ENCODE measurements around the gene COX19.
A peak's percentile ranks its signal among the peaks of the same experiment; 100 is the strongest.

COX19 gene

DNA sequence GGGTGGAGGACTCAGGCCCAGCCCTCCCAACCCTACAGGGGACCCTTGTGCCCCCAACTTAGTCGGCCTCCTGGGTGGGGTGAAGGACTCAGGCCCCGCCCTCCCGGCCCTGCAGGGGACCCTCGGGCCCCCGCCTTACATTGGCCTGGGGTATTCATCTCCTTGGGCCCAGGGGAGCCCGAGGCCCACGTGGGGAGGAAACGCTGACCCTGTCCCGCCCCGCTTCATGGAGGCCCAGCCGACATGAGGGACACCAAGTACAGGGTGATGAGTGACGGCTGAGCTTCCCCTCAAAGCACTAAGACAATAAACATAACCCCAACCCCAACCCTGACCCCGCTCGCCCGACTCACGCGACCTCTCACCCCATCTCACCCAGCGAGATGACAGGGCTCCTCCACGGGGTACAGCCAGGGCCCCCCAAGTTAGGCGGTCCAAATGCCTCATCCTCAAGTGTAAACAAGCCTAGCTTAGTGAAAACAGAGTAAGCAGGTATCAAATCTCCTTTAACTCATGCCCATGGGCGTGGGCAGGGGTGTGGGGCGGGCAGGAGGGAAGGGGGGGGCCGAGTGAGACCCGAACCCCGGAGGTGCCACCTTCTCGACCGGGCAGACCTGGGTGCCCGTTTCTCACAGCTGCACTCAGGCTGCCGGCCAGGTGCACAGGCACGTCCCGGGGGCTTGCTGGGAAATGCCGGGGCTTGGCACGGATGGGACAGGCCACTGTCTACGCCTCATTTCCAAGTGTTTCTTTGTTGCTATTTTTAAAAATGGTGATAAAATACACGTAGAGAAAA is 15.8 kb upstream of the COX19 start:
- no peak for DNase-seq

DNA sequence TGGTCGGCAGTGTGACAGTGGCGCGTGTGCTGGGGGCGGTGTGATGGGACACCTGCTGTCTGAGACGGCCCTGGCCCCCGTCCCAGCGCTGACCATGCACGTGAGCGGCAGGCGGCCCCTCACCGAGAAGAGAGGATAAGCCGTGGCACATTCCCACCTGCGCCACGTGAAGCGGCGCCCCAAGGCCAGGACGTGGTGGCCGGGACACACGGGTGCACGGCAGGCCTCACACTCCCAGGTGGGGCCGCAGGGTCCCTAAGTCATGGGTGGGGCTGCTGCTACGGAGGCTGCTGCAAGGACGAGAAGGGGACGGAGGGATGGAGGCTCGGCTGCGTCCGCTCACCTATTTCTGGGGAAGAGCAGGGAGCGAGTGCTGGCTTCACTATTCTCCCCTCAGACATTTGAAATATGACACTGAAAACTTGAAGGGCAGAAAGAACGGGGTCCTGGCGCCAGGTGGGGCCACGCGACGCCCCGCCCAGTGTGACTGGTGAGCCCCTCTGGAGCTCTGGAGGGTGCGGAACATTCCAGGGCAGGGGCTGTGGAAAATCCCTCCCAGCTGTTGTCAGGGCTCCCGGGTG is 15.1 kb upstream of the COX19 start:
- DNase-seq: no peak

DNA sequence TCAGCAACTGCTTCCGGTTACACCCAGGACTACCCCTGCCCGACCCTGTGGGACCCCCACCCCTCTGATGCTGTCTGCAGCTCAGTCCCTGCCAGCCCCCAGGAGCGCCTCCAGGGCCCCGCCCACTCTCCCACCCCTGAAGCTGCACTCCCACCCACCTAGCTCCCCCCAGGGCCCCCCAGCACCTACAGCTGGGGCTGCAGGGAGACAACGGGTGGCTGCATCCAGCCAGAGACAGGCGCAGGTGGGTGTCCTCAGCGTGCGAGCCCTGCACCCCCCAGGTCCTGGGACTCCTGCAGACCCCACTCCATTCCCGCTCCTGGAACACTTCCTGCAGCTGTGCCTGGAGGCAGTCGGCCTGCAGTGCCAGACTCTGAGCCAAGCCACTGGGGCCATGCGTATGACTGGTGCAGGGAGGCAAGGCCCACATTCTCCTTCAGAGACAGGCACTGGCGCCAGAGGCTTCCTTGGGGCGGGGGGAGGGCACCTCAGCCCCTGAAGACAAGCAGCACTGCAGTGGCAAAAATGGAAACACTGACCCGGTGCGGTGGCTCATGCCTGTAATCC is 13.7 kb upstream of the COX19 start:
- DNase-seq: no peak

DNA sequence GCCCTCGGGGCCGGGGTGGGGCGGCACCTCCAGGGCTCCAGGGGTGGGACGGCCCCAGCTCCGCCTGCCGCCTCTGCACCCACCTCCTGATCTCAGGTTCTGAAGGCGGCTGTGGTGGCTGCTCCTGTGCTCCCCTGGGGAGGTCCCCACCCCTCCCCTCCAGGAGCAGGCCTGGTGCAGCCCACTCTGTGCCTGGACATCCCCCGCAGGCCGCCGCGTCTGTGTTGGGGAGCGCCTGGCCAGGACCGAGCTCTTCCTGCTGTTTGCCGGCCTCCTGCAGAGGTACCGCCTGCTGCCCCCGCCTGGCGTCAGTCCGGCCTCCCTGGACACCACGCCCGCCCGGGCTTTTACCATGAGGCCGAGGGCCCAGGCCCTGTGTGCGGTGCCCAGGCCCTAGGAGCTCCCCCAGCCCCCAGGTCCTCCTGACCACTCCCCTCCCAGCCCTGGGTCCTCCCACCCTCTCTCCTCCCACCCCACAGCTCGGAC is 13.1 kb upstream of the COX19 start:
- no peak for DNase-seq

DNA sequence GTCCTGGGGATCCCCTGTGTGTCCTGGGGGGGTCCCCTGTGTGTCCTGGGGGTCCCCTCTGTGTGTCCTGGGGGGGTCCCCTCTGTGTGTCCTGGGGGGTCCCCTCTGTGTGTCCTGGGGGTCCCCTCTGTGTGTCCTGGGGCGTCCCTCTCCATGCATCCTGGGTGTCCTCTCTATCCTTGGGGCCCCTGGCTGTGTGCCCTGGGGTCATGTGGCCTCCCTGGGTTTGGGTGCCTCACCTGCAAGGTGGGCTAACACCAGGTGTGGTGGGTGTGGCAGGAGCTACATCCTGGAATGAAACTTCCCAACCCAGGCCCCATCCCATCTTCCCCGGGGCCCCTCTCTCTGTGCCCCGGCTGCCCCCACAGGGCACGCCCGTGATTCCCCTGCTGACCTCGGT is 12.6 kb upstream of the COX19 start:
- DNase-seq: no peak

DNA sequence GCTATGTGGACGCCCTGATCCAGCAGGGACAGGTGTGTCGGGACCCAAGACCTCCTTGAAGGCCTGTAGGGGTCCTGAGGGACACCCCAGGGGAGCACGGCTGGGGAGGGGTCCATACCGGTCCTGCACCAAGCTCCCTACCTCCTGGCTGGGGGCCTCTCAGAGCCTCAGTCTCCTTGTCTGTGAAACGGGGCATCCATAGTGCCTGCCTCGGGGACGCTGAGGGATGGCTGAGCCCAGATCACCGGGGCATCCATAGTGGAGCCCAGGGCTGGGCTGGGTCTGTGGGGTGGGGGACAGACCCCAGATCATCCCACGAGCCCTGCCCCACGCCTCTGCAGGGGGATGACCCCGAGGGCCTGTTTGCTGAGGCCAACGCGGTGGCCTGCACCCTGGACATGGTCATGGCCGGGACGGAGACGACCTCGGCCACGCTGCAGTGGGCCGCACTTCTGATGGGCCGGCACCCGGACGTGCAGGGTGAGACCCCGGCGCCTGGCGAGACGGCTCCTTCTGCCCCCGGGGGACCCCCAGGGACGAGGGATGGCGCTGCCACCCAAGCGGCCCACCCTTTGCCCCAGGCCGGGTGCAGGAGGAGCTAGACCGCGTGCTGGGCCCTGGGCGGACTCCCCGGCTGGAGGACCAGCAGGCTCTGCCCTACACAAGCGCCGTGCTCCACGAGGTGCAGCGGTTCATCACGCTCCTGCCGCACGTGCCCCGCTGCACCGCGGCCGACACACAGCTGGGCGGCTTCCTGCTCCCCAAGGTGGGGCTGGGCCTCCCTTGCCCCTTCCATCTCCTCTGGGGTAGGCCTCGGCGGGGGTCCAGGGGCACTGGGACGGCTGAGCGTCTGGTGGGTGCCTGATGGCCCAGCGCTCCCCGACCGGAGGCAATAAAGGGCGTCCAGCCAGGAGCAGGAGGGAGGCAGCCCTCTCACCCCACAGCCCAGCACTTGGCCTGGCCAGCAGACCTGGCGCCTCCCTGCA is 11.7 kb upstream of the COX19 start:
- no peak for DNase-seq

DNA sequence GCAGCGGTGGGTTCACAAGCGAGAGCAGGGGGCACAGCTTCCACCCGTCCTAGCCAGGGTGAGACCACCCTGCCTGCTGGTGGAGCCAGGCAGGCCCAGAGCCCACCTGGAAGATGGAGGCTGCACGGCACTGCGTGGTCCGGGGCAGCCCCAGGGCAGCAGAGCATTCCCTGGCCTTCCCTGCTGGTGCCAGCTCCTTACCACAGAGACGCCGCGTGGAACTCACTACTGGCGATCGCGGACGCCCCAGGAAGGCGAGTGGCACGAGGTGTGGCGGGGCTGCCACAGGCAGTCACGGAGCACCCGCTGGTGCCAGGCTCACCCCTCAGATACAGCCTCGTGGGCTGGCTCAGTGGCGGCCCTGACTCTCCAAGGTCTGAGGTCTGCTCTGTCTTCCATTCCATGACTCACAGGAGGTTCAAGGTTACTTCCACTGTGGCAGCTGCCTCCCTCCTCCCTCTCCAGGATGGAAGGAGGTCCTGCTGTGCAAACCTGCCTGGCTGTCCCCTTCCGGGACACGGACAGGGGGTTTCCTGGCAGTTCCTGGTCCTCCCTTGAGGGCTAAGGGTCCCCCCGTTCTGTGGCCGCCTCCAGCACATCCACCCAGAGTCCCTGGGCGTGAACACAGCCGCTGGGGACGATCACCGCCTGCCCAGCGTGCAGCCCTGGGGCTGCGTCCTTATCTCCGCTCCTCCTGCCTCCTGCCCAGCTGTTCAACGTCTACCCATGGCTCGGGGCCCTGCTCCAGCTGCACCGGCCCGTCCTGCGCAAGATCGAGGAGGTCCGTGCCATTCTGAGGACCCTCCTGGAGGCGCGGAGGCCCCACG is 10.8 kb upstream of the COX19 start:
- peak; percentile 17 for DNase-seq

DNA sequence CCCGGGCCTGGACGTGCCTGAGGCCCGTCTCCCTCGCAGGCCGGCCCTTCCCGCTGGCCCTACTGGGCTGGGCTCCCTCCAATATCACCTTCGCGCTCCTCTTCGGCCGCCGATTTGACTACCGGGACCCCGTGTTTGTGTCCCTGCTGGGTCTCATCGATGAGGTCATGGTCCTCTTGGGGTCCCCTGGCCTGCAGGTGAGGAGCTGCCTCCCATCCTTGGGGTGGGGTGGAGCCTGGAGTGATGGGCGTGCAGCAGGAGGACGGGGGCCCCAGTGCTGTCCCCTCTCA is 9.7 kb upstream of the COX19 start:
- no peak for DNase-seq

DNA sequence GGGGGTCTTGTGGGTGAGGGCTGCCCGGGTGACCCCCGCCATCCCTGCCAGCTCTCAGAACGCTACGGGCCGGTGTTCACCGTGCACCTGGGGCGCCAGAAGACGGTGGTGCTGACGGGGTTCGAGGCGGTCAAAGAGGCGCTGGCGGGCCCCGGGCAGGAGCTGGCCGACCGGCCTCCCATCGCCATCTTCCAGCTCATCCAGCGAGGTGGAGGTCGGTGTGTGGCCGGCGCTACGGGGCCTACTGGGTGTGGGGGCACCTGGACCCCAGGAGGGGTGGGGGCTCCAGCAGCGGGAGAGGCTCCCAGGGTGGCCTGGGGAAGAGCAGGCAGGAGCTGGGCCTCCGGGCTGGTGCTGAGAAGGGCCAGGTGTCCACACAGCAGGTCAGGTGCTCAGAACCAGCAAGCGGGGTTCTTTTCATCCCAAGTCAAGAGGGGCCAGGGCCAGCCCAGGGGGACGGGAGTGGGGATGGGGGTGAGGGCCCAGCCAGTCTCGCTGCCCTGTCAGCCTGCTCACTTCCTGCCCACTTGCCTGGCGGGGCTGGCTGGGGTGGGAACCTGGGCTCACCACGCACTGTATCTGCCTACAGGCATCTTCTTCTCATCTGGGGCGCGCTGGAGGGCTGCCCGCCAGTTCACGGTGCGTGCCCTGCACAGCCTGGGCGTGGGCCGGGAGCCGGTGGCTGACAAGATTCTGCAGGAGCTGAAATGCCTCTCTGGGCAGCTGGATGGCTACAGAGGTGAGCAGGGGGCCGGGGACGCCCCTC is 9.2 kb upstream of the COX19 start:
- no peak for DNase-seq

DNA sequence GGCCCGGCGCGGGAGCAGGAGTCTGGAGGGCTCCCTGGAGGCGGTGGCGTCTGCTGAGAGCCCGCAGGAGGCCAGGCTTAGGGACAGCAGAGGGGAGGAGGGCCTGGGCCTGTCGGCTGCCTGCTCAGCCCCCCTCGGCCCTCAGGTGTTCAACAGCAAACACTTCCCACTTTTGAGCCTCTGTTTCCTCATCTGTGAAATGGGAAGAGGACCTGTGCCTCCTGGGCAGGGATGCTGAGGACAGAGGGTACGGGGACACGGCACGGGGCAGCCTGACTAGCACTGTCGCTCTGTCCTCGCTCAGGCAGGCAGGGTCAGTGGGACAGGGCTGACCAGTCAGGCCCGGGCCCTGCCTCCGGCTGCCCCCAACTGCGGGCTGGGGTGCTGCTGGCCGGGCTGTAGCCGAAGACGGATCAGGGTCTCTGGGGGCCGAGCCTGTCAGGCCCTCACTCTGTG is 8.3 kb upstream of the COX19 start:
- no peak for DNase-seq

DNA sequence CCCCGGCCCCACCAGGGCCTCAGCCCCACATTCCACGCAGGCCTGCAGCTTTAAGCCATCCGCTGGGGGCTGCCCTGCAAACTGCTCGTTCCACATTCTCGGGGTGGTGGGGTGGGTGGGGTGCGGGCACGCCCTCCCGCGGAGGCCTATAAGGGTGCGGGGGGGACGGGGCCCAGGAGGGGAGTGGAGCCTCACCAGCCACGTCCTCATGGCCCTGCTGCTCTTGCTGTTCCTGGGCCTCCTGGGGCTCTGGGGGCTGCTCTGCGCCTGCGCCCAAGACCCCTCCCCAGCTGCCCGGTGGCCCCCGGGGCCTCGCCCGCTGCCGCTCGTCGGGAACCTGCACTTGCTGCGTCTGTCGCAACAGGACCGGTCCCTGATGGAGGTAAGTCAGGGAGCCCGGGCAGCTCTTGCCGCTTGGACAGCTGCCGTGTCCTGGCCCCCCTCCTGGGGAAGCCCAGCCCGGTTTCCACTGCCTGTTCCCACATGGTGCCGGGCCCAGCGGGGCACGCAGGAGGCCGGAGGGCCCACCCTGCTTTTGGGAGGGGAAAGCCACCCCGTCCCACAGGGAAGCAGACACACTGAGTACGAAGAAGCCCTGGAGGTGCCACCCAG is 7.8 kb upstream of the COX19 start, which contains the start of gene CYP2W1:
Gene CYP2W1, plus strand, starts transcription at position 178 of the 612 bp plus-strand sequence. Its CDS starts 31 bp downstream, at position 209.
- DNase-seq: no peak

DNA sequence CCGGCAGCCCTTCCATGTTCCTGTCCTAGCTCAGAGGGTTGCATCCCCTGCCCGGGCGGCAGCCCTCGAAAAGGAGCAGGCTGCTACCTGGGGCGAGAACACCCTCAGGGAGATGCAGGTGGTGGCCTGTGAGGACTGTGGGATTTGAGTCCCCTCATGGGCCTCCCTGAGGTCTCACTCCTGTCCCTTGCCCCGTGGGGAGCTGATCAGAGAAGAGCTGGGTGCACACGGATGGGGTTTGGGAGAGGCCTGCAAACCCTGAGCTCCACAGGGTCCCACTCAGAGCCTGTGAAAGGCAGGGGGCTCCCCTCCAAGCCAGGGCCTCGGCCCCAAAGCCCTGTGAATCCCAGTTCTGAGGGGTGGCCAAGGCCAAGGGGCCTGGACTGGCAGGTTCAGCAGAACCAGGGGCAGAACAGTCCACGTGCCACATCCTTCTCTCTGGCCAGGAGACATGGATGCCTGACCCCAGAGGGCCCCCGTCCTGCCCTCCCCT is 7.2 kb upstream of the COX19 start:
- DNase-seq: no peak

DNA sequence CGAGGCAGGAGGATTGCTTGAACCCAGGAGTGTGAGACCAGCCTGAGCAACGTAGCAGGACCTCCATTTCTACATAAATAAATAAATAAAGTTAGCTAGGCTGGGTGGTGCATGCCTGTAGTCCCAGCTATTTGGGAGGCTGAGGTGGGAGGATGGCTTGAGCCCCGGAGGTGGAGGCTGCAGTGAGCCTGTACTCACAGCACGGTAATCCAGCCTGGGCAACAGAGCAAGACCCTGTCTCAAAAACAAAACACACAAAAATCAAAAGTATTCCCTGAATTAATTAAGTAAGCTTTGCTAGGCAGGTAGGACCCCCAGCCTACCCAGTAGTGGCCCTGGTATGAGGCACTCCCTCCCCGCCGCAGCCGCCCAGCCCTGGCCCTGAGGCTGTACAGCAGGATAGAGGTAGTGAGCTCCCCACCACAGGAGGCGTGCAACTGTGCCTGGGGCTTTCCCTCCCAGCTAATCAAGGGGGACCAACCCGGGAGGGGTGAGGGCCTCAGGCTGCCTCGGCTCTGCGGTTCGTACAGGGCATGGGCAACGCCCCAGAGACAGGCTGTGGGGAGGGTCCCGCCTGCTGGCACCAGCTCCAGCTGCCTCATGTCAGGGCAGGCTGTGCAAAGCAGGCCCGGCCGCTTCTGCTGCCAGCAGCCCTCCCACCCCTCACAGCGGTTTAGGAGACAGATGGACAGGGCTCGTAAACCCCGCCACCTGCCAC is 6.6 kb upstream of the COX19 start:
- no peak for DNase-seq

DNA sequence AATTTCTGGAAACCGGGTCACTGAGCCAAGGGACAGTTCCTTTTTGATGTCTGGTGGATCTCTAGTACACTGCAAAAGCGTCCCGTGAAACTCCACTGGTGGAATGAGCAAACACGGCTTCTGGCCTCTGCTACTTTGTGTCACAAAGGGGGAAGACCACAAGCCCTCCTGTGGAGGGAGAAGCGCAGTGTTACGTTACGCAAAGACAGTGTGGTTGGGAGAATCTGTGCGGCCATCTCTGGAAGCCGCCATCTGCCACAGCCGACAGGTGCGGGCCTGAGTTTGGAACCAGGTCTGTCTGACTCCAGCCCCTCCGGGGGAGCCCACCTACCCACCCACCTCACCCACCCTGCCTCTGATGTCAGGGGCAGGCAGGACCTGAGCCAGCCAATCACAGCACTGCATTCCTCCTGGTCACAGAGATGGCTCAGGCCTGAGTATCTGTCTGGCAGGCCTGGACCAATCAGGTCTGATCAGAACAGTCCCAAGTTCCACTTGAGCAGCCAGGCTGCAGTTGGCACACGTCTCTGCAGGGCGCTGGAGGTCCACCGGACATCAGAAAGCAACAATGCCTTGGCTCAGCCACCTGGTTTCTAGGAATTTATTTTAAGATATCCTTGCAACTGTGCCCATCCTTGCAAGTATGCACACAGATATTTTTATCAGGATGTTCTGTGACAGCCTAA is 4.7 kb upstream of the COX19 start:
- DNase-seq: no peak

DNA sequence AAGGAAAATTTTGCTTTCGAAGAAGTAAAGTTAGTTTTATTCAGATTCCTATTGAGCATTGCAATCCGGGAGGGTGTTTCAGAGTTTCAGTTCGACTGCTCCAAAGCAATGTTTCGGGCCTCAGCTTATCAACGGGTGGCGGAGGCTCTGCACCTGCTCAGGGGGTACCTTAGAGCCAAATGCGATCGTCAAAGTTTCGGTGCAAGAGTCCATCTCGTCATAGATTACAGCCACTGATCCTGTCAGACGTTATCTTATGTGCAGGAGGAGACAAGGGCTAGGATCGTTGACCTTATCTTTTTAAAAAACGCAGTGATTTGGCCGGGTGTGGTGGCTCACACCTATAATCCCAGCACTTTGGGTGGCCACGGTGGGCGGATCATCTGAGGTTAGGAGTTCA is 3.8 kb upstream of the COX19 start:
- no peak for DNase-seq

DNA sequence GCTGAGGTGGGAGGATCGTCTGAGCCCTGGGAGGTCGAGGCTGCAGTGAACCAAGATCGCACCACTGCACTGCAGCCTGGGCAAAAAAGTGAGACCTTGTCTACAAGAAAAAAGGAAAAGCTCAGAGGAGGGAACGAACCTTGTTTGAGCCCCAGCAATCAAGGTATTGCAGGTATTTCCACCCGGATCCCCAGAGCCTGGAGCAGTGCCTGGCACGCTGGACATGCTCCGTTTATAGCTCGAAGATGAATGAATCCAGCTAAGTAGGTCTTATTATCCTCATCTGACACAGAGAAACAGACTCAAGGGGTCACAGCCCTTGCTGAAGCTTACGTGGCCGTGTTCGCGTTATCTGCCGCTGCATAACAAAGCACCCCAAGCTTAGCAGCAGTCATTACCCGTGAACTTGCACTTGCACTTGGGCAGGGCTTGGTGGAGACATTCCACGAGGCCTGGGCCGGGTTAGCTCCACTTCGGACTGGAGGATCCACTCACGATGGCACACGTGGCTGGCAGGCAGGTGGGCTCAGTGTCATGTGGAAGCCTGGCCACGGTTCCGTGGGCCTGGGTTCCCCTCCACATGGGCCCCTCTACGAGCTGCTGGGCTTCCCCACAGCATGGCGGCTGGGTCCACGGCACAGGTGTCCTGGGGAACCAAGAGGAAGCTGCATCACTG is 3.2 kb upstream of the COX19 start:
- no peak for DNase-seq

DNA sequence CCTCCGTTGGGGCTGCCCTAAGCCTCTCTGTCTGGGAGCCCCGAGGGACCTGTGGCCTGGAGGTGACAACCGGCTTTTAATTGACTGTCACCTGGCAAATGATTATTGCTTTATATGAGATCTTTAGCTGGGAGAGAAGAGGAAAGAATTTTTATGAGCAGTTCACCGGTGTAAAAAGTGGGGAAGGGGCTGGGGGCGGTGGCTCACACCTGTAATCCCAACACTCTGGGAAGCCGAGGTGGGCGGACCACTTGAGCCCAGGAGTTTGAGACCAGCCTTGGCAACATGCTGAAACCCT is 2.6 kb upstream of the COX19 start:
- no peak for DNase-seq

DNA sequence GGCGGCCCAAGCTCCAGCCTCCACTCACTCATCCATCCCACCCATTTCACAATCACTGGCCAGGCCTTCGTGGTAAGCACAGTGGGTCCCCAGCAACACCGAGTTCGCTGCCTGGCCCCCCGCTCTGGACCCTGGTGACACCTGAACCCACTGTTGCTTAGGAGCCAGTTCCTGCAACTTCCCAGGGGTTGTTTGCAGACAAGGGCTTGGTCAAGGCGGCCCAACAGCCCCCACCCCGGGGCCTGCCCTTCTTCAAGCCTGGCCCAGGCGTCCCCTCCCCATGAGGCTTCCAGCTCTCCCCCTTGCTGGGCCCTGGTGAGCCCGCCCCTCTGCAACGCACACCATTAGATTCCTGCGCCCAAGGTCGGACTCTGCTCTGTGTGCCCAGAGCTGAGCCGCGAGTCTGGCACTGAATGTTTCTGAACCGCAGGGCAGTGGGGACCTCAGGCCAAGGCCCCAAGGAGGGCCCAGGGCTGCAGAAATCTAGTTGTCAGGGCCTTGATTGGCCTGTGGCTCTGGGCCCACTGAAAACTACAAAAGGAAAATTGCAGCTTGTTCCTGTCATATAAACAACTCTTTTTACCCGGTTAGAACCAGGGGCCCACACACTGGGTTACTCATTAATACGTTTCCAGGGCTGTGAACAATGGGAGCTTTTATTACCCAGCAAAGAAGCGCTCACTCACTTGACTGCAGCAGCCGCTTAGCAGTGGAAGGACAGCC is 2.1 kb upstream of the COX19 start:
- DNase-seq: no peak
